ENCODE data around the gene INPP5A. TPM values are rescaled to one million over a fixed set of nuclear protein-coding genes. Genes with fewer than 3 reads are reported as not detected.

Gene INPP5A
- total and polyA plus RNA-seq, 2 of the 13 experiments (the other 11 are each of a cell fraction or from before 2014, with no cell fraction given) = 17.5 to 37.9 TPM

GRCh38 chr10:132492323-132493025, 45.1 kb upstream of the INPP5A start:
- in situ Hi-C loops (cut with HindIII; ENCODE audit: extremely low pct_ligation_motif_present, low pct_unique_long_range_greater_than_20kb) = no loop called here
- no peak overlapping the region for H3K27ac ChIP-seq (ENCODE audit: extremely low read length, insufficient read depth, low read length)
- no peaks in the 10 kb centered on the region for H3K36me3 ChIP-seq (replicated peaks in 1 of 2; ENCODE audit: control insufficient read depth in 1 of 2, insufficient read depth in 2 of 2, low read length in 2 of 2)
- ChIA-PET POLR2A (no interaction called here), CTCF (ENCODE audit: low intra/inter-chr PET ratio, low total read pairs) (no interaction called here)
- no peaks in the 10 kb centered on the region for H3K9me3 ChIP-seq (ENCODE audit: low read length)
- no peak overlapping the region for H2AFZ ChIP-seq (ENCODE audit: low read length)
- no peak for FAIRE-seq
- H3K9ac ChIP-seq (ENCODE audit: insufficient read depth, low read depth, low read length) = no peak overlapping the region
- TF ChIP-seq CEBPB (IDR thresholded peaks at IDR 0.05; ENCODE audit: borderline replicate concordance, low read depth, low read length) (no peak), ZNF687 (CRISPR knock-in tag; IDR thresholded peaks at IDR 0.05) (0 out of 2 replicates have a peak, but pooled peaks have one; percentile 10)
- H3K27me3 ChIP-seq (ENCODE audit: control insufficient read depth in 1 of 2, insufficient read depth in 2 of 2, low read length in 2 of 2) = peaks cover 22 to 62% of the 10 kb centered on the region in 2 experiments
- no peak for ATAC-seq
- DNase-seq (ENCODE audit: low spot score) = no peak
- no peaks in the 10 kb centered on the region for H4K20me1 ChIP-seq (ENCODE audit: insufficient read depth, low read length)
- H3K4me1 ChIP-seq (ENCODE audit: insufficient read depth, low read length) = no peaks in the 10 kb centered on the region
- no peak overlapping the region for H3K4me3 ChIP-seq (replicated peaks in 1 of 3; ENCODE audit: insufficient read depth in 1 of 3, low read depth in 2 of 3, low read length in 3 of 3)
- WGBS (ENCODE audit: low lambda C conversion rate) = 35% methylated on average over 21 of the region's 21 CpGs
- no peaks in the 10 kb centered on the region for H3K79me2 ChIP-seq (ENCODE audit: insufficient read depth, low read length)
- H3K4me2 ChIP-seq (ENCODE audit: low read depth, low read length) = no peak overlapping the region
- intact Hi-C loops (cut with micrococcal nuclease; ENCODE audit: unreplicated experiment) = no loop called here
- BruUV-seq (replicated peaks) = no TSS peak

GRCh38 chr10:132493246-132493755, 44.3 kb upstream of the INPP5A start:
- in situ Hi-C loops (cut with HindIII; ENCODE audit: extremely low pct_ligation_motif_present, low pct_unique_long_range_greater_than_20kb) = no loop called here
- Histone ChIP-seq H2AFZ (ENCODE audit: low read length) (no peak overlapping the region), H3K4me1 (ENCODE audit: insufficient read depth, low read length) (no peaks in the 10 kb centered on the region), H3K9ac (ENCODE audit: insufficient read depth, low read depth, low read length) (no peak overlapping the region), H4K20me1 (ENCODE audit: insufficient read depth, low read length) (no peaks in the 10 kb centered on the region), H3K9me3 (ENCODE audit: low read length) (no peaks in the 10 kb centered on the region), H3K27me3 (ENCODE audit: control insufficient read depth in 1 of 2, insufficient read depth in 2 of 2, low read length in 2 of 2) (peaks cover 14 to 62% of the 10 kb centered on the region in 2 experiments), H3K4me3 (replicated peaks in 1 of 3; ENCODE audit: insufficient read depth in 1 of 3, low read depth in 2 of 3, low read length in 3 of 3) (no peak overlapping the region), H3K79me2 (ENCODE audit: insufficient read depth, low read length) (no peaks in the 10 kb centered on the region), H3K4me2 (ENCODE audit: low read depth, low read length) (no peak overlapping the region), H3K36me3 (replicated peaks in 1 of 2; ENCODE audit: control insufficient read depth in 1 of 2, insufficient read depth in 2 of 2, low read length in 2 of 2) (no peaks in the 10 kb centered on the region), H3K27ac (ENCODE audit: extremely low read length, insufficient read depth, low read length) (no peak overlapping the region)
- intact Hi-C loops (cut with micrococcal nuclease; ENCODE audit: unreplicated experiment) = no loop called here
- FAIRE-seq (no peak), DNase-seq (ENCODE audit: low spot score) (no peak), ATAC-seq (no peak; the same call in 2 of the 3 replicates)
- ChIA-PET CTCF (ENCODE audit: low intra/inter-chr PET ratio, low total read pairs) (no interaction called here), POLR2A (no interaction called here)
- no TSS peak for BruUV-seq (replicated peaks)
- WGBS (ENCODE audit: low lambda C conversion rate) = 10% methylated on average over 2 of the region's 8 CpGs
- TF ChIP-seq HMGXB4 (CRISPR knock-in tag; IDR thresholded peaks at IDR 0.05; ENCODE audit: borderline replicate concordance in 1 of 2, low read depth in 1 of 2) = no peak
- TF ChIP-seq NFYC (CRISPR knock-in tag; IDR thresholded peaks at IDR 0.05) = no peak
- no peak for TF ChIP-seq NCOA1 (CRISPR knock-in tag; IDR thresholded peaks at IDR 0.05)
- TF ChIP-seq ZNF777 (CRISPR knock-in tag; IDR thresholded peaks at IDR 0.05) = no peak
- no peak for TF ChIP-seq KMT2B (CRISPR knock-in tag; IDR thresholded peaks at IDR 0.05)
- no peak for TF ChIP-seq ZNF577 (CRISPR knock-in tag; IDR thresholded peaks at IDR 0.05; ENCODE audit: borderline replicate concordance, low read depth)
- TF ChIP-seq SNAPC5 (CRISPR knock-in tag; IDR thresholded peaks at IDR 0.05; ENCODE audit: borderline replicate concordance) = no peak
- TF ChIP-seq ZNF282 (IDR thresholded peaks at IDR 0.05; ENCODE audit: partially characterized antibody) = no peak
- TF ChIP-seq ZNF143 (CRISPR knock-in tag; IDR thresholded peaks at IDR 0.05) = no peak

Data from HepG2 (cell line).